Activated T-helper 1 cell treated with anti-CD3 and anti-CD28 coated beads, Interleukin-12 subunit alpha, Interleukin-12 subunit beta, Interleukin-2, Interleukin-4 antibody, amounts not matched to agents 30 ng/mL and 10 ng/mL and 1 ng/mL, durations not matched to agents 14 hours and 24 hours and 36 hours (primary cell): ENCODE measurements around the gene OR5B17. TPM values are rescaled to one million over a fixed set of nuclear protein-coding genes. Genes with fewer than 3 reads are reported as not detected.
"Not testable (repeated sequence)": the region's sequence is repeated elsewhere in the genome, so short reads cannot be mapped to it uniquely, and the experiment has no call there.

ENCODE experiments used
- DNase-seq: peaks from one replicate; pipeline ENCODE4 v3.0.0; 2021; ENCODE audit warnings: low spot score
- H3K27ac Mint-ChIP-seq: one replicate; pipeline ENCODE4 v1.8.0; 2021; ENCODE audit warnings: mild to moderate bottlenecking, mixed read lengths
- H3K27me3 Mint-ChIP-seq: one replicate; pipeline ENCODE4 v1.8.0; 2022; ENCODE audit warnings: mild to moderate bottlenecking, moderate library complexity, mixed read lengths; ENCODE audit not compliant: insufficient read depth
- H3K36me3 Mint-ChIP-seq: one replicate; pipeline ENCODE4 v1.8.0; 2021; ENCODE audit warnings: low read depth, mixed read lengths
- H3K4me1 Mint-ChIP-seq: one replicate; pipeline ENCODE4 v1.8.0; 2021; ENCODE audit warnings: low read depth, mixed read lengths
- H3K4me3 Mint-ChIP-seq: one replicate; pipeline ENCODE4 v1.8.0; 2021; ENCODE audit warnings: mild to moderate bottlenecking, moderate library complexity, mixed read lengths
- H3K9me3 Mint-ChIP-seq: one replicate; pipeline ENCODE4 v1.8.0; 2021; ENCODE audit warnings: mixed read lengths
- intact Hi-C: fragments of 100-400 bp; cut with micrococcal nuclease; formaldehyde crosslinking; loops from one replicate; pipeline ENCODE4 v1.15.1; 2024
- total RNA-seq: library from RNA; stranded (reverse); gene quantifications from 2 replicates; pipeline ENCODE4 v1.2.3, GENCODE V29; 2022

Gene OR5B17
- total RNA-seq, result not detected in 2 replicates

GRCh38 chr11:58358969-58359368 is at the start of gene OR5B17:
OR5B17 (minus strand) TSS chr11:58359069; CDS start chr11:58359069, 0 bp downstream.
- no peaks in the 10 kb centered on the region for H3K27me3 Mint-ChIP-seq
- H3K4me3 Mint-ChIP-seq, result no peak within 1 kb of the TSS
- no peaks in the 10 kb centered on the region for H3K4me1 Mint-ChIP-seq
- intact Hi-C loops, result no loop called here
- no peak for DNase-seq
- H3K27ac Mint-ChIP-seq, result no peak within 1 kb of the TSS
- H3K9me3 Mint-ChIP-seq, result no peaks in the 10 kb centered on the region
- H3K36me3 Mint-ChIP-seq, result no peaks in the 10 kb centered on the region

- H3K4me1 Mint-ChIP-seq, result no peaks in the 10 kb centered on the region
- no peak within 1 kb of the TSS for H3K4me3 Mint-ChIP-seq
- intact Hi-C loops, result no loop called here
- H3K36me3 Mint-ChIP-seq, result no peaks in the 10 kb centered on the region
- H3K27me3 Mint-ChIP-seq, result no peaks in the 10 kb centered on the region
- DNase-seq, result no peak
- no peak within 1 kb of the TSS for H3K27ac Mint-ChIP-seq
- peaks cover 29% of the 10 kb centered on the region for H3K9me3 Mint-ChIP-seq
Observed at GRCh38 chr11:58406774-58407173, 47.9 kb upstream of the OR5B17 start, which contains the start of gene OR5B3. OR5B3 (minus strand) TSS chr11:58406874; CDS start chr11:58403409, 3,465 bp downstream.

GRCh38 chr11:58399622-58400021 is 40.8 kb upstream of the OR5B17 start:
- DNase-seq, H3K27me3 Mint-ChIP-seq, intact Hi-C loops, H3K36me3 Mint-ChIP-seq, H3K4me3 Mint-ChIP-seq, H3K4me1 Mint-ChIP-seq, H3K27ac Mint-ChIP-seq, H3K9me3 Mint-ChIP-seq: not testable (repeated sequence)

- H3K9me3 Mint-ChIP-seq, result no peaks in the 10 kb centered on the region
- no peaks in the 10 kb centered on the region for H3K4me1 Mint-ChIP-seq
- DNase-seq, result no peak
- intact Hi-C loops, result no loop called here
- no peaks in the 10 kb centered on the region for H3K27me3 Mint-ChIP-seq
- H3K4me3 Mint-ChIP-seq, result no peak overlapping the region
- no peak overlapping the region for H3K27ac Mint-ChIP-seq
- H3K36me3 Mint-ChIP-seq, result no peaks in the 10 kb centered on the region
Observed at GRCh38 chr11:58395581-58395980, 36.7 kb upstream of the OR5B17 start.

- Mint-ChIP-seq H3K4me3 (no peak overlapping the region), H3K9me3 (no peaks in the 10 kb centered on the region), H3K4me1 (no peaks in the 10 kb centered on the region), H3K27me3 (no peaks in the 10 kb centered on the region), H3K27ac (no peak overlapping the region), H3K36me3 (no peaks in the 10 kb centered on the region)
- DNase-seq, result no peak
- intact Hi-C loops, result no loop called here
Observed at GRCh38 chr11:58394195-58394594, 35.3 kb upstream of the OR5B17 start.

- intact Hi-C loops, result loop anchor here (1.0 kb wide), 1 partner anchor 133 kb away; no protein-coding TSS in a partner anchor
- no peak overlapping the region for H3K27ac Mint-ChIP-seq
Observed at GRCh38 chr11:58392746-58393145, 33.9 kb upstream of the OR5B17 start.

GRCh38 chr11:58391879-58392278 is 33.0 kb upstream of the OR5B17 start:
- no peaks in the 10 kb centered on the region for H3K4me1 Mint-ChIP-seq
- no peaks in the 10 kb centered on the region for H3K36me3 Mint-ChIP-seq
- H3K27me3 Mint-ChIP-seq, result no peaks in the 10 kb centered on the region
- no peaks in the 10 kb centered on the region for H3K9me3 Mint-ChIP-seq
- no peak for DNase-seq
- no peak overlapping the region for H3K4me3 Mint-ChIP-seq
- intact Hi-C loops, result loop anchor here (1.0 kb wide), 1 partner anchor 133 kb away; no protein-coding TSS in a partner anchor
- H3K27ac Mint-ChIP-seq, result peak overlapping the region; percentile 9

More at GRCh38 chr11:58392746-58393145, 33.9 kb upstream of the OR5B17 start:
- H3K4me1 Mint-ChIP-seq, result no peaks in the 10 kb centered on the region
- H3K36me3 Mint-ChIP-seq, result no peaks in the 10 kb centered on the region
- H3K9me3 Mint-ChIP-seq, result no peaks in the 10 kb centered on the region
- H3K27me3 Mint-ChIP-seq, result no peaks in the 10 kb centered on the region
- H3K4me3 Mint-ChIP-seq, result no peak overlapping the region
- DNase-seq, result no peak

GRCh38 chr11:58390551-58391063 is 31.7 kb upstream of the OR5B17 start:
- no peak overlapping the region for H3K27ac Mint-ChIP-seq
- no peaks in the 10 kb centered on the region for H3K27me3 Mint-ChIP-seq
- no peaks in the 10 kb centered on the region for H3K4me1 Mint-ChIP-seq
- no peaks in the 10 kb centered on the region for H3K9me3 Mint-ChIP-seq
- H3K36me3 Mint-ChIP-seq, result no peaks in the 10 kb centered on the region
- intact Hi-C loops, result no loop called here
- no peak for DNase-seq
- H3K4me3 Mint-ChIP-seq, result no peak overlapping the region

- intact Hi-C loops, result no loop called here
- no peaks in the 10 kb centered on the region for H3K4me1 Mint-ChIP-seq
- no peaks in the 10 kb centered on the region for H3K27me3 Mint-ChIP-seq
- H3K4me3 Mint-ChIP-seq, result no peak overlapping the region
- DNase-seq, result no peak
- H3K9me3 Mint-ChIP-seq, result no peaks in the 10 kb centered on the region
- H3K36me3 Mint-ChIP-seq, result no peaks in the 10 kb centered on the region
- no peak overlapping the region for H3K27ac Mint-ChIP-seq
Observed at GRCh38 chr11:58354727-58355126, 4.1 kb downstream of the OR5B17 start.

GRCh38 chr11:58345204-58345603 is 13.7 kb downstream of the OR5B17 start:
- no peak for DNase-seq
- Mint-ChIP-seq H3K36me3 (no peaks in the 10 kb centered on the region), H3K4me3 (no peak overlapping the region), H3K27me3 (no peaks in the 10 kb centered on the region), H3K27ac (no peak overlapping the region), H3K9me3 (no peaks in the 10 kb centered on the region), H3K4me1 (no peaks in the 10 kb centered on the region)
- intact Hi-C loops, result no loop called here

- Mint-ChIP-seq H3K4me1 (no peaks in the 10 kb centered on the region), H3K27me3 (no peaks in the 10 kb centered on the region), H3K9me3 (peaks cover 3% of the 10 kb centered on the region), H3K4me3 (no peak overlapping the region), H3K27ac (no peak overlapping the region), H3K36me3 (no peaks in the 10 kb centered on the region)
- DNase-seq, result no peak
- intact Hi-C loops, result no loop called here
Observed at GRCh38 chr11:58334708-58335107, 24.2 kb downstream of the OR5B17 start.

- no peaks in the 10 kb centered on the region for H3K4me1 Mint-ChIP-seq
- H3K4me3 Mint-ChIP-seq, result no peak overlapping the region
- intact Hi-C loops, result no loop called here
- no peak overlapping the region for H3K27ac Mint-ChIP-seq
- peaks cover 7% of the 10 kb centered on the region for H3K9me3 Mint-ChIP-seq
- H3K27me3 Mint-ChIP-seq, result no peaks in the 10 kb centered on the region
- H3K36me3 Mint-ChIP-seq, result no peaks in the 10 kb centered on the region
- DNase-seq, result no peak
Observed at GRCh38 chr11:58330861-58331260, 28.0 kb downstream of the OR5B17 start.

- no peaks in the 10 kb centered on the region for H3K27me3 Mint-ChIP-seq
- H3K9me3 Mint-ChIP-seq, result no peaks in the 10 kb centered on the region
- H3K36me3 Mint-ChIP-seq, result no peaks in the 10 kb centered on the region
- no peak overlapping the region for H3K4me3 Mint-ChIP-seq
- no peak for DNase-seq
- H3K27ac Mint-ChIP-seq, result no peak overlapping the region
- intact Hi-C loops, result no loop called here
- no peaks in the 10 kb centered on the region for H3K4me1 Mint-ChIP-seq
Observed at GRCh38 chr11:58318532-58318931, 40.3 kb downstream of the OR5B17 start.

- H3K27me3 Mint-ChIP-seq, result no peaks in the 10 kb centered on the region
Observed at GRCh38 chr11:58316142-58316541, 42.7 kb downstream of the OR5B17 start.

More at GRCh38 chr11:58316142-58316541, 42.7 kb downstream of the OR5B17 start:
- H3K27ac Mint-ChIP-seq, result no peak overlapping the region
- H3K9me3 Mint-ChIP-seq, result no peaks in the 10 kb centered on the region
- H3K36me3 Mint-ChIP-seq, result no peaks in the 10 kb centered on the region
- intact Hi-C loops, result no loop called here
- no peak for DNase-seq
- no peaks in the 10 kb centered on the region for H3K4me1 Mint-ChIP-seq
- H3K4me3 Mint-ChIP-seq, result no peak overlapping the region
